WTC11 (cell line): ENCODE data around the gene ZNF264. TPM values are rescaled to one million over a fixed set of nuclear protein-coding genes. Genes with fewer than 3 reads are reported as not detected.

ENCODE experiments used
- ATAC-seq: fragments of 200-7000 bp; cut with Tn5 transposase; 2 replicates; pipeline ENCODE4 v1.10.0; 2021; ENCODE audit warnings: mild to moderate bottlenecking, moderate library complexity
- CTCF ChIA-PET: fragments of 300-600 bp; sonication (Branson Sonifier 250); formaldehyde crosslinking; loops from one replicate; lab custom pipeline; 2021; ENCODE audit warnings: antibody characterized with exemption; lab: Charles Lee
- POLR2A ChIA-PET: fragments of 350-600 bp; sonication (Branson Sonifier 250); formaldehyde crosslinking; loops from one replicate; lab custom pipeline; 2021; ENCODE audit warnings: antibody characterized with exemption; lab: Charles Lee
- DNase-seq: peaks from one replicate; pipeline ENCODE4 v3.0.0; 2021; ENCODE audit warnings: low spot score
- H3K27ac Mint-ChIP-seq: 2 replicates; pipeline ENCODE4 v1.8.0; 2021; ENCODE audit warnings: mixed read lengths
- H3K27me3 Mint-ChIP-seq: 2 replicates; pipeline ENCODE4 v1.8.0; 2021; ENCODE audit warnings: low read depth, mild to moderate bottlenecking, moderate library complexity, mixed read lengths
- H3K36me3 Mint-ChIP-seq: 2 replicates; pipeline ENCODE4 v1.8.0; 2021; ENCODE audit warnings: mixed read lengths
- H3K4me1 Mint-ChIP-seq: 2 replicates; pipeline ENCODE4 v1.8.0; 2022; ENCODE audit warnings: mixed read lengths
- H3K4me3 Mint-ChIP-seq: 2 replicates; pipeline ENCODE4 v1.8.0; 2021; ENCODE audit warnings: mild to moderate bottlenecking, moderate library complexity, mixed read lengths
- H3K9me3 Mint-ChIP-seq: 2 replicates; pipeline ENCODE4 v1.8.0; 2021; ENCODE audit warnings: mixed read lengths
- ATF1 ChIP-seq: sonication (generic); formaldehyde crosslinking; IDR thresholded peaks from 2 replicates; pipeline ENCODE4 v1.8.1; 2023; ENCODE audit warnings: mild to moderate bottlenecking, moderate library complexity, missing genetic modification reagents
- CREB1 ChIP-seq: sonication (generic); formaldehyde crosslinking; IDR thresholded peaks from 2 replicates; pipeline ENCODE4 v1.8.0; 2023; ENCODE audit warnings: mild to moderate bottlenecking, missing genetic modification reagents
- ESRRA ChIP-seq: sonication (generic); formaldehyde crosslinking; IDR thresholded peaks from 2 replicates; pipeline ENCODE4 v1.8.1; 2022; ENCODE audit warnings: mild to moderate bottlenecking, missing genetic modification reagents, borderline replicate concordance
- FOXP4 ChIP-seq: sonication (generic); formaldehyde crosslinking; IDR thresholded peaks from 2 replicates; pipeline ENCODE4 v1.8.0; 2022; ENCODE audit warnings: mild to moderate bottlenecking, missing genetic modification reagents
- GRHL2 ChIP-seq: fragments of 250-450 bp; sonication (Bioruptor Pico); IDR thresholded peaks from 2 replicates; pipeline ENCODE4 v1.8.0; 2022; ENCODE audit warnings: mild to moderate bottlenecking, moderate library complexity; ENCODE audit not compliant: insufficient replicate concordance, severe bottlenecking
- IRF1 ChIP-seq: sonication (generic); formaldehyde crosslinking; IDR thresholded peaks from 2 replicates; pipeline ENCODE4 v1.8.0; 2023; ENCODE audit warnings: missing genetic modification reagents
- IRF2 ChIP-seq: sonication (generic); formaldehyde crosslinking; IDR thresholded peaks from 2 replicates; pipeline ENCODE4 v1.8.0; 2022; ENCODE audit warnings: low read depth, missing genetic modification reagents, borderline replicate concordance
- JUN ChIP-seq: sonication (generic); formaldehyde crosslinking; IDR thresholded peaks from 2 replicates; pipeline ENCODE4 v1.8.0; 2023; ENCODE audit warnings: mild to moderate bottlenecking, missing genetic modification reagents
- MLX ChIP-seq: sonication (generic); formaldehyde crosslinking; IDR thresholded peaks from 2 replicates; pipeline ENCODE4 v1.8.1; 2023; ENCODE audit warnings: mild to moderate bottlenecking, missing genetic modification reagents, moderate library complexity
- SMAD3 ChIP-seq: sonication (generic); formaldehyde crosslinking; IDR thresholded peaks from 2 replicates; pipeline ENCODE4 v1.8.0; 2022; ENCODE audit warnings: missing genetic modification reagents, mild to moderate bottlenecking, borderline replicate concordance
- SOX15 ChIP-seq: fragments of 250-450 bp; sonication (Bioruptor Pico); IDR thresholded peaks from 2 replicates; pipeline ENCODE4 v1.9.0; 2021; ENCODE audit warnings: mild to moderate bottlenecking
- TEAD4 ChIP-seq: sonication (generic); formaldehyde crosslinking; IDR thresholded peaks from 2 replicates; pipeline ENCODE4 v1.8.0; 2022; ENCODE audit warnings: mild to moderate bottlenecking, missing genetic modification reagents
- TP53 ChIP-seq: sonication (generic); formaldehyde crosslinking; IDR thresholded peaks from 2 replicates; pipeline ENCODE4 v1.8.1; 2023; ENCODE audit warnings: mild to moderate bottlenecking, missing genetic modification reagents
- ZMAT4 ChIP-seq: fragments of 250-450 bp; sonication (Bioruptor Pico); IDR thresholded peaks from 2 replicates; pipeline ENCODE4 v1.9.0; 2021; ENCODE audit warnings: mild to moderate bottlenecking
- ZNF396 ChIP-seq: fragments of 250-450 bp; sonication (Bioruptor Pico); IDR thresholded peaks from 2 replicates; pipeline ENCODE4 v1.8.0; 2021; ENCODE audit warnings: mild to moderate bottlenecking, moderate library complexity, borderline replicate concordance
- ZNF512 ChIP-seq: sonication (generic); formaldehyde crosslinking; IDR thresholded peaks from 2 replicates; pipeline ENCODE4 v1.8.1; 2022; ENCODE audit warnings: missing genetic modification reagents, borderline replicate concordance
- ZNF671 ChIP-seq: fragments of 250-450 bp; sonication (Bioruptor Pico); IDR thresholded peaks from 2 replicates; pipeline ENCODE4 v1.8.0; 2021; ENCODE audit warnings: mild to moderate bottlenecking
- ZSCAN18 ChIP-seq: fragments of 250-450 bp; sonication (Bioruptor Pico); IDR thresholded peaks from 2 replicates; pipeline ENCODE4 v2.1.2; 2022; ENCODE audit warnings: mild to moderate bottlenecking, moderate library complexity
- total RNA-seq: library from RNA; stranded (reverse); gene quantifications from 3 replicates; pipeline ENCODE4 v1.2.3, GENCODE V29; 2021

The ZNF264 gene
- total RNA-seq, 1 experiment from 2014 or later: 27.0 TPM

GRCh38 chr19:57240311-57241090 is 49.2 kb downstream of the ZNF264 start, which contains the start of gene ZNF805 (continued):
- TF ChIP-seq FOXP4 (CRISPR knock-in tag) (no peak), ATF1 (CRISPR knock-in tag) (peak; percentile 33; the same call in 1 of the 2 replicates), GRHL2 (CRISPR knock-in tag) (no peak), ZNF671 (CRISPR knock-in tag) (no peak), TP53 (no peak), ZSCAN18 (CRISPR knock-in tag) (no peak), ZNF512 (CRISPR knock-in tag) (no peak), SMAD3 (0 out of 2 replicates have a peak, but pooled peaks have one; percentile 73), JUN (no peak), ESRRA (peak; percentile 75; the same call in 1 of the 2 replicates), CREB1 (CRISPR knock-in tag) (0 out of 2 replicates have a peak, but pooled peaks have one; percentile 27), MLX (CRISPR knock-in tag) (no peak), ZMAT4 (no peak), SOX15 (CRISPR knock-in tag) (no peak), ZNF396 (no peak), IRF1 (no peak)
- TF ChIP-seq, all 79 proteins: peak for 17

GRCh38 chr19:57241176-57241575 is 49.9 kb downstream of the ZNF264 start:
- Mint-ChIP-seq H3K9me3 (no peaks in the 10 kb centered on the region), H3K27ac (peak overlapping the region; percentile 92), H3K36me3 (peaks cover 17% of the 10 kb centered on the region), H3K4me3 (peak overlapping the region; percentile 97), H3K27me3 (no peaks in the 10 kb centered on the region), H3K4me1 (peaks cover 11% of the 10 kb centered on the region)
- DNase-seq (no peak), ATAC-seq (no peak)
- ChIA-PET POLR2A (no interaction called here), CTCF (no interaction called here)
- no peak for TF ChIP-seq GRHL2 (CRISPR knock-in tag)
- no peak for TF ChIP-seq IRF2 (CRISPR knock-in tag)
- TF ChIP-seq TEAD4 (CRISPR knock-in tag): no peak
- TF ChIP-seq ZNF512 (CRISPR knock-in tag): no peak
